Non-pigmented ciliary epithelial cell (primary cell): ENCODE data around the gene CAMK2D.

Experiments used
- DNase-seq: peaks from one replicate; pipeline ENCODE4 v3.0.0-alpha.2; 2010; ENCODE audit warnings: low read depth

CAMK2D gene

GRCh38 chr4:113763029-113763285 is 1.4 kb upstream of the CAMK2D start:
- no peak for DNase-seq

GRCh38 chr4:113762186-113763028 is 869 bp upstream of the CAMK2D start:
- peak; percentile 99 for DNase-seq

GRCh38 chr4:113760795-113761619 is 531 bp downstream of the CAMK2D start:
- DNase-seq = no peak

- DNase-seq = no peak
These were observed 1.3 kb downstream of the CAMK2D start for GRCh38 chr4:113760094-113760794.

GRCh38 chr4:113759696-113760093 is 1.8 kb downstream of the CAMK2D start:
- no peak for DNase-seq

GRCh38 chr4:113758372-113758771 is 3.2 kb downstream of the CAMK2D start:
- no peak for DNase-seq

- DNase-seq = no peak
These were observed 4.1 kb downstream of the CAMK2D start for GRCh38 chr4:113757486-113757885.

GRCh38 chr4:113756005-113756410 is 5.5 kb downstream of the CAMK2D start:
- DNase-seq = no peak

- DNase-seq = no peak
These were observed 10.8 kb downstream of the CAMK2D start for GRCh38 chr4:113750734-113751133.

GRCh38 chr4:113750296-113750695 is 11.2 kb downstream of the CAMK2D start:
- DNase-seq = no peak

GRCh38 chr4:113749178-113749577 is 12.4 kb downstream of the CAMK2D start:
- no peak for DNase-seq

GRCh38 chr4:113747949-113748348 is 13.6 kb downstream of the CAMK2D start:
- DNase-seq = no peak

GRCh38 chr4:113745711-113746110 is 15.8 kb downstream of the CAMK2D start:
- no peak for DNase-seq

GRCh38 chr4:113744667-113745240 is 16.8 kb downstream of the CAMK2D start:
- no peak for DNase-seq

- DNase-seq = no peak
These were observed 17.8 kb downstream of the CAMK2D start for GRCh38 chr4:113743690-113744089.

- DNase-seq = no peak
These were observed 18.9 kb downstream of the CAMK2D start for GRCh38 chr4:113742643-113743042.

- DNase-seq = no peak
These were observed 19.6 kb downstream of the CAMK2D start for GRCh38 chr4:113741956-113742355.

GRCh38 chr4:113740857-113741379 is 20.6 kb downstream of the CAMK2D start:
- no peak for DNase-seq

GRCh38 chr4:113739197-113739596 is 22.3 kb downstream of the CAMK2D start:
- no peak for DNase-seq

- DNase-seq = peak; percentile 57
These were observed 23.3 kb downstream of the CAMK2D start for GRCh38 chr4:113738251-113738650.

- DNase-seq = no peak
These were observed 27.9 kb downstream of the CAMK2D start for GRCh38 chr4:113733685-113734084.

- no peak for DNase-seq
These were observed 28.5 kb downstream of the CAMK2D start for GRCh38 chr4:113732967-113733527.
